NAMALWA (cell line): Measurements from ENCODE around the gene TBC1D20.

Source experiments
- DNase-seq: peaks from one replicate; pipeline ENCODE4 v3.0.0-alpha.2; 2015; ENCODE audit warnings: low spot score

TBC1D20 gene

DNA sequence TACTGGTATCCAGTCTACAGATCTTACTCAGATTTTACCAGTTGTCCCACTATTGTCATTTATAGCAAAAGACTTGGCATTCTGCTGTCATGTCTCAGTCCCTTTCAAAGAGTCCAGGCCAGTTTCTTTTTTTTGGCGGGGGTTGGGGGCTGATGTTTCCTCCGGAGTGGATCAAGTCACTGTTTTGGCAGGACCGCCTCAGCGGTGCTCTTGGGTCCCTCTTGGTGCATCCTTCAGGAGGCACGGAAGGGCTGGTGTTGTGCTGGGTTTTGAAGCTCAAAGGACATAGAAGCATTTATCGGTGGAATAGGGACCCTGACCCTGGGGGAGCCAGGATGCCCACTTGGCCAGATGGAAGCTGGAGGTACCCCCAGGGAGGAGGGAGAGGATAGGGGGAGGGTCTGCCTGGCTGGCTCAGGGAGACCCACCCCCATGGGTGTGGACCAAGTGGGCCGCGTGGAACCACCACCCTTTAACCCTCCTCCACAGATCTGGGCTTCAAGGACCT lies 43.4 kb downstream of the TBC1D20 start:
- no peak for DNase-seq

DNA sequence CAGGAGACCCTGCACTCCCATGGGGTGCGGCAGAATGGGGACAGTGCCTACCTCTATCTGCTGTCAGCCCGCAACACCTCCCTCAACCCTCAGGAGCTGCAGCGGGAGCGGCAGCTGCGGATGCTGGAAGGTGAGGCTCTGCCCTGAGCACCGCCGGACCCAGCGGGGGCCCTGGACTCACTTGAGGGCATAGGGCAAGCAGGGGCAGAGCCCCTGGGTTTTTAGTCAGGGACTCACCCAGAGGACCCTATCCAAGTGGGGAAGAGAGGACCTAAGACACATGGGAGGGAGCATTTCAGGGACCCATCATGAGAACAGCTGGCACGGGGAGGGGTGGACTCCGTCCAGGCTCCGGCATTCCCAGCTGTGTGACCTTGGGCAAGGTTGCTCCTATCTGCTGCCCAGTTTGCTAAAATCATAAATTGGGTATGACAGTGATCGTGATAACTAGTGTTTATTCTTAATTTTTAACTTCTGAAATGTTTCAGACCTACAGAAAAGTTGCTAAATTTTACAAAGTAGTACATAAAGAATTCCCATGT lies 44.5 kb downstream of the TBC1D20 start:
- DNase-seq = no peak

DNA sequence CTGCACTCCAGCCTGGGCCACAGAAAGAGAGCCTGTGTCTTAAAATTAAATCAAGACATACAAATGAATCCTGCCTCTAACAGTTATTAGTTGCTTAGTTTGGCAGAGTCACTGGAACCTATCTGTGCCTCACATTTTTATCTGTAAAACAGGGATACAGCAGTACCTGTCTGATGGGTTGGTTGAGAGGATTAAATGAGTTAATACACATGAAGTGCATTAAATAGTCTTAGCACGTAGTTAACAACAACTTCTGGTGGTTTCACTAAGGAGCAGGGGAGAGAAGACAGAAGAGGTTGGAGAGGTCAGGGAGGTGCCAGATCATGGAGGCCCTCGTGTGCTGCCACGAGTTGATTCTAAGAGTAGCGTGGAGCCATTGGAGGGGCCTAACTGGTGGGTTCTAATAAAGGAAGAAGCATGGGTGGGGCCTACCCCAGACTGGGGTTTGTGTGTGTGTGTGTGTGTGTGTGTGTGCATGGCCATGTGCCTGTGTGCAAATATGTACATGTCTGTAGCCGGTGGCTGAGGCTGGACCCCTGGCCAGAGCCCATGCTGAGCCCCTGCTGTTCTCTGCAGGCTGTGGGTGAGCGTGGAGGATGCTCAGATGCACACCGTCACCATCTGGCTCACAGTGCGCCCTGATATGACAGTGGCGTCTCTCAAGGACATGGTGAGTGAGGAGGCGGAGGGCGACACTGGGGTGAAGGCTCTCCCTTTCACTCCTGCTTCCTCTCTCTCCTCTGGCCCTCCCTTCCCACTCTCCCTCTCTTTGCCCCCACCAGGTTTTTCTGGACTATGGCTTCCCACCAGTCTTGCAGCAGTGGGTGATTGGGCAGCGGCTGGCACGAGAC lies 45.2 kb downstream of the TBC1D20 start:
- no peak for DNase-seq

DNA sequence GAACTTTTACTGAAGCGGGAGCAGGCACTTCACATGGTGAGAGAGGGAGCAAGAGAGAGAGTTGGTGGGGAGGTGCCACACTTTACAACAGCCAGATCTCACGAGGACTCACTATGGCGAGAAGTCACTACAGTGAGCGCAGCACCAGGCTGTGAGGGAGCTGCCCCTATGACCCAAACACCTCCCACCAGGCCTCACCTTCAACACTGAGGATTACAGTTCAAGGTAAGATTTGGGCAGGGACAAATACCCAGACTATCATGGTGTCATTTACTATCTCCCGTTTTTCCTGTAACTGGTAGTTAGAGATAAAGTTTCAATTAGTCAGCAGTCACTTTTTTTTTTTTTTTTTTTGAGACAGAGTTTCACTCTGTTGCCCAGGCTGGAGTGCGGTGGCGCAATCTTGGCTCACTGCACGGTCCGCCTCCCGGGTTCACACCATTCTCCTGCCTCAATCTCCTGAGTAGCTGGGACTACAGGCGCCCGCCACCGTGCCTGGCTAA lies 46.5 kb downstream of the TBC1D20 start:
- DNase-seq = no peak

DNA sequence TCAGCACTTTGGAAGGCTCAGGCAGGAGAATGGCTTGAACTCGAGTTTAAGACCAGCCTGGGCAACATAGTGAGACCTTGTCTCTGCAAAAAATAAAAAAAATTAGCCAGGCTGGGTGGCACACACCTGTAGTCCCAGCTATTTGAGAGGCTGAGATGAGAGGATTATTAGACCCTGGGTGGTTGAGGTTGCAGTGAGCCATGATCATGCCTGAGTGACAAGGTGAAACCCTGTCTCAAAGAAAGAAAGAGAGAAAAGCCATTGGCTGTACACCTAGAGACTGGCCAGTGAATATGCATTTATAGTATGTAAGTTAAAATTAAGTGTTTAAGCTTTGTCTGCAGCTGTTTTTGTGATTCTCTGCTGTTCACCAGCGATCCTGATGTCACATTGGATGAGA lies 48.2 kb downstream of the TBC1D20 start:
- no peak for DNase-seq

DNA sequence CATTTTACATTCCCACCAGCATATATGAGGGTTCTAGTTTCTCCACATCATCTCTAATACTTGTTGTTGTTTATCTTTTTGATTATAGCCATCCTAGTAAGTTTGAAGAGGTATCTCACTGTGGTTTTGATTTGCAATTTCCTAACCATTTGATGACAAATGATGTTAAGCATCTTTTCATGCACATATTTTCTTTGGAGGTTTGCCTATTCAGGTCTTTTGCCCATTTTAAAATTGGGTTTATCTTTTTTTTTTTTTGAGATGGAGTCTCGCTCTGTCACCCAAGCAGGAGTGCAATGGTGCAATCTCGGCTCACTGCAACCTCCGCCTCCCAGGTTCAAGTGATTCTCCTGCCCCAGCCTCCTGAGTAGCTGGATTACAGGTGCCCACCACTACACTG lies 50.3 kb downstream of the TBC1D20 start:
- no peak for DNase-seq

DNA sequence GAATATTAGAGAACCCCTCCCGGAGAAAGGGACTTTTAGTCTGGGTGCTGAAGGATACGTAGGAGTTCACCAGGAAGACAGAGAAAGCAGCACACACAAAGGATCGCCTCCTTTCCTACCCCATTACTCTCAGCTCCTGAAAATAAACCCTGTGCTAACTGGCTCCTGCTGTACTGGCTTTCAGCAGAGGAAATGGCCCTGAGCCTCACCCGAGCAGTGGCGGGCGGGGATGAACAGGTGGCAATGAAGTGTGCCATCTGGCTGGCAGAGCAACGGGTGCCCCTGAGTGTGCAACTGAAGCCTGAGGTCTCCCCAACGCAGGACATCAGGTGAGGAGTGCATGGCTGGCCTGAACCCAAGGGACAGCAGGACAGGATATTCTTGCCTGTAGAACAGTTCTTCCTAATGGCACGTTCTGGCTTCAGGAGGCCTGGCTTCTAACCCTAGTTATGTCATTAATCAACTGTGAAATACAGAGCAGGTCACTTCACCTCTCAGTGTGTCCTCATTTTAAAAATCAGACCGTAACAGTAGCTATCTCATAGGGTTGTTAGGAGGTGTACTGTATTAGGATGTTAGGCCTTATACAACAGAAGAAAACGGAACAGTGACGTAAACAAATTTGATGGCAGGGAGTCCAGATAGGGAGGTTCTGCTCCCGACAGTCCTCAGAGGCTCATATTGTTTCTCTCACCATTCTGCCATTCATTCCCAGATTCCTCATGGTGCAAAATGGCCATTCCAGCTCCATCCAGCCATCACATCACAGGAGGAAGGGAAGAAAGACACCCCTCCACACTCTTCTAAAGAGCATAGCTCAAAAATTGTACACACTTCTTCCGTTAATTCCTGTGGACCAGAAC lies 52.4 kb downstream of the TBC1D20 start:
- DNase-seq = no peak

DNA sequence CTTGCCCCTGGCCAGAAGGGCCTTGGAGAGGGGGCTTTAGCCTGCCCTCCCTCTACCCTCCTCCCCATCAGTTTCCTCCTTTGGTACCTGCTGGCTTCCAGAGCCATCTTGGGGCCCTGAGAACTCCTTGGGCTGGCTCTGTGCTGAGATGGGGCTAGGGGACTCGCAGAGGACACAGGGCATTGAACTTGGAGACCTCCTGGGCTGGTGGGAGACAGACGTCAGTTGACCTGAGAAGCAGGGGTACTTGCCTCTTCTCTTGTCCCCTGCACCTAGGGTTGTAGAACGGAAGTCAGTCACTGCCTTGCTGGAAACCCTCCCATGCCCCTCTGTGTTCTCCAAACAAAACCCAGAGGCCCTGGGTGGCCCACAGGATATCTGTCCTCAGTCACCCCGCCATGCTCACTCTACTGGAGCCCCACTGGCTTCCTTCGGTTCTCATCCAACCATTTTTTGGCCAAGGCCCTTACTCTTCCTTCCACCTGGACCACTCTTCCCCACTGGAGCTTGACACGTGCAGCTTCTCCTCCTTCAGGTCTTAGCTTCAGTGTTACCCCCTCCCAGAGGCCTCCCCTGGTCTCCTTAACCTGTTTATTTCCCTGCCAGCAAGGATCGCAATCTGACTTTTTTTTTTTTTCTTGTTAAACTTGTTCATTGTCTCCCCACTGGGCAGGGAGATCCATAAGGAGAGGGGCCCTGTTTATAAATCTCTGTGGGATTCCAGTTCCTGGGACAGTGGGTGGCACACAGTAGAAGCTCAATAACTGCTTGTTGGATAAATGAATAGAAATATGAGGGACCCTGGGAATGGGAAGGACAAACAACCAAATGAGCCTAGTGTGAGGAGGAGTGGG lies 53.3 kb downstream of the TBC1D20 start:
- DNase-seq = peak; percentile 50

DNA sequence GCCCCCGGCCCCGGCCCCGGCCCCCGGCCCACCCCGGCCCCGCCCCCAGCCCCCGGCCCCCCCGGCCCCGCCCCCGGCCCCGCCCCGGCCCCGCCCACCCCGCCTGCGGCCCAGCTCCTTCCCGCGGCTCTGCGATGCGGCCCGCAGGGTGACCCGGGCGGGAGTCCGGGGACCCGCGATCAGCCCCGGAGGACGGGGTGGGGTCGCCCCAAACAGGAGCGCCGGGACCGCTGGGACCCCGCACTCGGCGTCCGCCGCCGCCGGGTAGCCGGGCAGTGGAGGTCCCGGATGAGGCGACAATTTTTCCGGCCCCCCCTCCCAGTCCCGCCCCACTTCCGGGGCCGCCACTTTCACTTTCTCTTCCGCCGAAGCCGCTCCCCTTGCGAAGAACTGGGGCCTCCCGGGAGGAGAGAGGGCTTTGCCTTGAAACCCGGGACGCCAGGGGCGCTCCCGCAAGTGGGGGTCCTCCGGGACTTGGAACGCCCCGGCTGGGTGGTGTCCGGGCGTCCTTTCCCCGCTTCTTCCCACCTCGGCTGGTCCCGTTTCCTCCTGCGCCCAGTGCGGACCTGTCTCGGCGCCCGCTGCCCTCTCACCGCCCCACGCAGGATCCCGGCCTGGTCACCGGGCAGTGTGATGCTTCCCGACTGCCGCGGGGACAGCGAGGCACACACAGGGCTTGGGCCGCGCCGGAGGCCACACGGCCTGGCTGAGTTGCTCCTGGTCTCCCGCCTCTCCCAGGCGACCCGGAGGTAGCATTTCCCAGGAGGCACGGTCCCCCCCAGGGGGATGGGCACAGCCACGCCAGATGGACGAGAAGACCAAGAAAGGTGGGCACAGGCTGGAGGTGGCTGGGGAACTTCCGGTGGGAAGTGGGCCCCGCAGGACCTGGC lies 54.1 kb downstream of the TBC1D20 start, which contains the start of gene RBCK1:
Gene RBCK1 (plus strand): TSS at position 347 of the 890 bp plus-strand sequence. CDS start 459 bp downstream, at position 806.
- peak; percentile 90 for DNase-seq

DNA sequence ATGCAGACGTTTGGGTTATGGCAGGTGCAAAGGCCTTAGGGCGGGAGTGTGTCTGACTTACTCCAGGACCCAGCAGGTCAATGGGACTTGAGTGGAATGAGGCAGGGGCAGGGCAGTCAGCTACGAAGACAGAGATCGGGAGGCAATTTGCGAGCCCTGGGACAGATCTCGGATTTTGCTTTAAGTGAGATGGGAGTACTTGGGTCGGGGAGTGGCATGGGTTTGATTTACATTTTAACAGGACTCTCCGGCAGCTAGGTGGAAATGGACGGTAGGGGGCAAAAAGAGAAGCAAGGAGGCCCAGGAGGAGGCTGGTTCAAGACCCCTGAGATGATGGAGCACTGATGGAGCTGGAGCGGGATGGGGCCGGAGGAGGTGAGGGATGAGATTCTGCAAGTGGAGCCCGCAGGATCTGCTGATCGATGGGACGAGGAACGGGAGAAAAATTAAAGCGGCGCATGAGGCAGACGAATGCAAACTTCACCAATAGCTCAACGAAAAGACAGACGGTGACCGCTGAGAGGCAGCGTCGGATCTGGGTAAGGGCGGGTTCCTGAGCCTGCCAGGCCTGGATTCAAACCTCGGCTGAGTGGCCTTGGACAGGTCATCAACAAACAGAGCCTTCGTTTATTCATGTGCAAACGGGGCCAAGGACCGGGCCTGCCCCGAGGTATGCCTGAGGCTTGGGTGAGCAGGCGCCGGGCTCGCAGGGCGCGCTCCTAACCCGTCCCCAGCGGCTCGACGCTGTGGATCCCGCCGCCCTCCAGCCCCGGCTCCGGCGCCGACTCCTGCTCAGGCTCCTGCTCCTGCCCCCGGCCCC lies 55.0 kb downstream of the TBC1D20 start:
- DNase-seq = peak; percentile 87

DNA sequence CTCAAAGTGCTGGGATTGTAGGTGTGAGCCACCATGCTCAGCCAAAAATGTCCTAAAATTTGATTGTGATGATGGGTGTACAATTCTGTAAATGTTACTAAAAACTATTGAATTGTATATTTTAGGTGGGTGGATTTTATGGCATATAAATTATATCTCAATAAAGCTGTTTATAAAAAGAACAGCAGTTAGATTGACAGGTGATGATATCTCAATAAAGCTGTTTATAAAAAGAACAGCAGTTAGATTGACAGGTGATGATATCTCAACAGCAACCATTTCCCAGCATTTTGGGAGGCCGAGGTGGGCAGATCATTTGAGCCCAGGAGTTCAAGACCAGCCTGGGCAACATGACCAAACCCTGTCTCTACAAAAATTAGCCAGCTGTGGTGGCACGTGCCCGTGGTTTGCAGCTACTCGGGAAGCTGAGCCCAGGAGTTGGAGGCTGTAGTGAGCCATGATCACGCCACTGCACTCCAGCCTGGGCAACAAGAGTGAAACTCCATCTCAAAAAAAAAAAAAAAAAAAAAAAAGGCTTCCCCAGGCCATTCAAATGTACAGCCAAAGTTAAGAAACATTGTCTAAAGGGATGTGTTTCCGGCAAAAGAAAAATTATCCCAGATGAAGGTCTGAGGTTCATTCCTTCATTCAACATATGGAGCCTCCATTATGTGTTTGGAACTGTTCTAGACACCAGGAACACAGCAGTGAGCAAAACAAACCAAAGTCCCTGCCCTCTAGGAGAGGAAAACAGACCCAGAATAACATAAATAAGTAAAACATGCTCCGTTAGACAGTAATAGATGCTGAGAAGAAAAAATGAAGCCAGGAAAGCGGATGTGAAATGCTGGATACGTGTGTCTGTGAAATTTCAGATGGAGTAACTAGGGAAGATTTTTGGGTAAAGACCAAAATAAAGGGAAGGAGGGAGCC lies 55.9 kb downstream of the TBC1D20 start:
- DNase-seq = no peak

DNA sequence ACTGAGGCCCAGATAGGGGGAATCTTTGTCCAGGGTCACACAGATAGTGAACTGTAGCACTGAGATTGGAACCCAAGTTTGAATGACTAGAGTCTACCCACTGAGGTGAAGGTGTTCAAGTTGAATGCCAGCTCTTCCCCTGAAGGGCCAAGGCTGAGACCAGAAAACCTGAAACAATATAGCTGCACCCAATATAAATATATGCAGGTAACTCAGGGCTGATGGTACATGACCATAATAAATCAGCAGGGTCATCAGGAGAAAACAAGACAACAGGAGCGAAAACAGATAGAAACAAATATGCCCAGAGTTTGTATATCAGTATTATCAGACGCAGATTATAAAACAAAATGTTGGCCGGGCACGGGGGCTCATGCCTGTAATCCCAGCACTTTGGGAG lies 58.2 kb downstream of the TBC1D20 start:
- no peak for DNase-seq

DNA sequence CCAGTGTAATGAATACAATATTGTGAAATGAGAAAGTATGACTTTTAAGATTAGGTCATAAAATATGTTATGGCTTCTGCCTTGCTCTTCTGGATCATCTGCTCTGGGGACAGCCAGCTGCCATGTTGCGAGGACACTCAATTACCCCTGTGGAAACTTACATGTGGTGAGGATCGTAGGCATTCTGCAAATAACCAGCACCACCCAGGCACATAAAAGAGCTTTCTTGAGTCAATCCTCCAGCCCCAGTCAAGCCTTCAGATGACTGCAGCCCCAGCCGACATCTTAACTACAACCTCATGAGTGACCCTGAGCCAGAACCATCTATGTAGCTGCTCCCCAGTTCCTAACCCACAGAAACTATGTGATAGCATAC lies 58.8 kb downstream of the TBC1D20 start:
- DNase-seq = no peak

DNA sequence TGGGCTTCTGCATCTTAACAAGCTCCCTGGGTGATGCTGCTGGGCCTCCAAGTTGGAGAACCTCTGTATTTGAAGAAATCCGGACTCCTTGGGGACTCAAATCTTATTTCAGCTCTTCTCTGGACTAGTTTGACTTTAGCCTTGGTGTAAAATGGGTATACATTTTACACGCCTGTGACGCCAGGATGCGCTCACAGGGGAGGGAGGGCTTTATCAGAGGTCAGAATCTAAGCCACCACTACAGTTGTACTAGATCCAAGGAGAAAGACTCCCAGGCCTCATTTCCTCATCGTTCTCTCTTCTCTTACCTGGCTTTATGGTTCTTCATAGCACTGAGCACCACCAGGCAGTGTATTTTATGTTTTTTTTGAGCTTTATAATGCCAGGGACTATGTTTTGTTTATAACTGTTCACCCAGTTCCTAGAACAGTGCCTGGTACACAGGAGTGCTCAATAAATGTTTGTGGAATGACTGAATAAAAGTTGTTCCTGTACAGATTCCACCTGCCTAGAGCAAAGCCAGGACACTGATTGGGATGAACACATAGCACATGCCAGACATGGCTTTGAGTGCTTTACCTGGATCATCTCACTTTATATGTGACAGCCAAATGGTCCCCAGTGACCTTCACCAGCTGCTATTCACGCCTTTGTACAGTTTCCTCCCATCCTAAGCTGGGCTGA lies 59.3 kb downstream of the TBC1D20 start:
- DNase-seq = no peak

DNA sequence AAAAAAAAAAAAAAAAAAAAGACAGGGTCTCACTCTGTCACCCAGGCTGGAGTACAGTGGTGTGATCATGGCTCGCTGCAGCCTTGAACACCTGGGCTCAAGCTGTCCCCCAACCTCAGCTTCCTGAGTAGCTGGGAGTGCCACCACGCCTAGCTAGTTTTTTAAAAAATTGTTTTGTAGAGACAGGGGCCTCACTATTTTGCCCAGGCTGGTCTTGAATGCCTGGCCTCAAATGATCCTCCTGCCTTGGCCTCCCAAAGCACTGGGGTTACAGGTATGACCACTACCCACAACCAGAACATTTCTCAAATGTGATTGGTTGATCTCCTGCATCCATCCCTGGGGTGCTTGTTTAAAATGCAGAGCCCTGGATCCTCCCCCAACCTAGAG lies 59.8 kb downstream of the TBC1D20 start:
- peak; percentile 44 for DNase-seq

DNA sequence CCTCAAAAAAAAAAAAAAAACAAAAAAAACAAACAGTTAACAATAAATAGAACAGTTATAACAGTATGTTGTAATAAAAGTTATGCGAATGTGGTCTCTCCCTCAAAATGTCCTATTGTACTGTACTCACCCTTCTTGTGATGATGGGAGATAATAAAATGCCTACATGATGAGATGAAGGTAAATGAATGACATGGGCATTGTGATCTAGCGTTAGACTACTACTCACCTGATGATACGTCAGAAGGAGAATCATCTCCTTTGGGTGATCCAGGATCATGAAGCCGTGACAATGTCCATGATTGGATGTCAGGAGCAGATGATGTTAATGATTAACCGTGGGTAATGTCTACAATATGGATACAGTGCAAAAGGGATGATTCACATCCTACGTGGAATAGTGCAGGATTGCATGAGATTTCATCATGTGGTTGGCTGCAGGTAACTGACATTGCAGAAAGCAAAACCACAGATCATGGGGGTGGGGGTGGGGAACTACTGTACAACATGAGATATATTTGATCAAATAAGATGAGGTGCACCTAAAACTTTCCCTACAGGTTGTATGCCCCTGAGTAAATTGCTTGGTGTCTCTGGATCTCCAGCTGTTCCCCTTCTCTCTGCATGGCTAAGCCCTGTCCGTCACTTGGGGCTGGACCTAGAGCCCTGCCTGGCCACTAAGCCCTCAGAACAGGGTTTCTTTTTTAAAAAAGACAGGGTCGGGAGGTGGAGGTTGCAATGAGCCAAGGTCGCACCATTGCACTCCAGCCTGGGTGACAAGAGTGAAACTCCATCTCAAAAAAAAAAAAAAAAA lies 60.4 kb downstream of the TBC1D20 start:
- DNase-seq = no peak
